NT2/D1 (cell line): ENCODE data around the gene SURF6.

ENCODE experiments used
- SUZ12 ChIP-seq: IDR thresholded peaks from 2 replicates; pipeline ENCODE4 v1.6.1; 2011; ENCODE audit not compliant: insufficient read length, insufficient read depth; ENCODE audit errors: extremely low read depth
- YY1 ChIP-seq: IDR thresholded peaks from 2 replicates; pipeline ENCODE4 v1.6.1; 2011; ENCODE audit not compliant: insufficient read length, insufficient read depth

DNA sequence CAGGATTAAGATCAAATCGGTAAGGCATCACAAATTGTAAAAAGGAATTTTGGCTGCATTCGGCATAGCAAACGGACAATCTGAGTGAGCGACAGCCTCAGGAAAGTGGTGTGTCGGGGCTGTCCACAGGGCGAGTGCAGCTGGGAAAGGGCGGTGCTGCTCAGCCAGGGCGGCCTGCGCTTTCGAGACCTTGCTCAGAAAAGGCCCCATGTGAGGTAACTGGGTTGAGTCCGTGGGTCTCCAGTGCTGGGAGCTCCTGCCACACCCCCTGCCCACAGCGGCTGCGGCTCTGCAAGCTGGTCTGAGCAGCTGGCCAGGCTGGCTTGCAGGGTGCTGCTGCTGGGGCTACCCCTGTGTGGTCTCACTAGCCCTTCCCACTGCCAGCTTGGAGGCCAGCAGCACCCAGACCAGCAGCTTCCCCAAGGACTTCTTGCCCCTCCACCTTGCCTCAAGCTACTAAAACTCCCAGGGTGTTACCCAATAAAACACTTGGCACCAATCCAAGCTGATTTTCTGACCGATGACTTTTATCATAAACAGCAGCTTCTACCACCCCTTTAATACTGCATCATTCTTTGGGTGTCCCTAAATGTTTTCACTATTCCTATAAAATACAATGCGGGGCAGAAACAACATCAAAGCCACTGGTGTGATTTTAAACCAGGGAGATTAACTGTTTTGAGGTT, 26.5 kb upstream of the SURF6 start:
- TF ChIP-seq SUZ12, result no peak
- no peak for TF ChIP-seq YY1
